ENCODE data around the gene CD101. TPM values are rescaled to one million over a fixed set of nuclear protein-coding genes. Genes with fewer than 3 reads are reported as not detected.
A peak's percentile ranks its signal among the peaks of the same experiment; 100 is the strongest.

CD101 gene
- total and polyA plus RNA-seq, 2 of the 8 experiments (the other 6 are each of a cell fraction or from before 2014, with no cell fraction given) = 1.1 to 1.2 TPM

- TF ChIP-seq SP2 (IDR thresholded peaks at IDR 0.05; ENCODE audit: low read length) = no peak
- TF ChIP-seq, protein P1, sequence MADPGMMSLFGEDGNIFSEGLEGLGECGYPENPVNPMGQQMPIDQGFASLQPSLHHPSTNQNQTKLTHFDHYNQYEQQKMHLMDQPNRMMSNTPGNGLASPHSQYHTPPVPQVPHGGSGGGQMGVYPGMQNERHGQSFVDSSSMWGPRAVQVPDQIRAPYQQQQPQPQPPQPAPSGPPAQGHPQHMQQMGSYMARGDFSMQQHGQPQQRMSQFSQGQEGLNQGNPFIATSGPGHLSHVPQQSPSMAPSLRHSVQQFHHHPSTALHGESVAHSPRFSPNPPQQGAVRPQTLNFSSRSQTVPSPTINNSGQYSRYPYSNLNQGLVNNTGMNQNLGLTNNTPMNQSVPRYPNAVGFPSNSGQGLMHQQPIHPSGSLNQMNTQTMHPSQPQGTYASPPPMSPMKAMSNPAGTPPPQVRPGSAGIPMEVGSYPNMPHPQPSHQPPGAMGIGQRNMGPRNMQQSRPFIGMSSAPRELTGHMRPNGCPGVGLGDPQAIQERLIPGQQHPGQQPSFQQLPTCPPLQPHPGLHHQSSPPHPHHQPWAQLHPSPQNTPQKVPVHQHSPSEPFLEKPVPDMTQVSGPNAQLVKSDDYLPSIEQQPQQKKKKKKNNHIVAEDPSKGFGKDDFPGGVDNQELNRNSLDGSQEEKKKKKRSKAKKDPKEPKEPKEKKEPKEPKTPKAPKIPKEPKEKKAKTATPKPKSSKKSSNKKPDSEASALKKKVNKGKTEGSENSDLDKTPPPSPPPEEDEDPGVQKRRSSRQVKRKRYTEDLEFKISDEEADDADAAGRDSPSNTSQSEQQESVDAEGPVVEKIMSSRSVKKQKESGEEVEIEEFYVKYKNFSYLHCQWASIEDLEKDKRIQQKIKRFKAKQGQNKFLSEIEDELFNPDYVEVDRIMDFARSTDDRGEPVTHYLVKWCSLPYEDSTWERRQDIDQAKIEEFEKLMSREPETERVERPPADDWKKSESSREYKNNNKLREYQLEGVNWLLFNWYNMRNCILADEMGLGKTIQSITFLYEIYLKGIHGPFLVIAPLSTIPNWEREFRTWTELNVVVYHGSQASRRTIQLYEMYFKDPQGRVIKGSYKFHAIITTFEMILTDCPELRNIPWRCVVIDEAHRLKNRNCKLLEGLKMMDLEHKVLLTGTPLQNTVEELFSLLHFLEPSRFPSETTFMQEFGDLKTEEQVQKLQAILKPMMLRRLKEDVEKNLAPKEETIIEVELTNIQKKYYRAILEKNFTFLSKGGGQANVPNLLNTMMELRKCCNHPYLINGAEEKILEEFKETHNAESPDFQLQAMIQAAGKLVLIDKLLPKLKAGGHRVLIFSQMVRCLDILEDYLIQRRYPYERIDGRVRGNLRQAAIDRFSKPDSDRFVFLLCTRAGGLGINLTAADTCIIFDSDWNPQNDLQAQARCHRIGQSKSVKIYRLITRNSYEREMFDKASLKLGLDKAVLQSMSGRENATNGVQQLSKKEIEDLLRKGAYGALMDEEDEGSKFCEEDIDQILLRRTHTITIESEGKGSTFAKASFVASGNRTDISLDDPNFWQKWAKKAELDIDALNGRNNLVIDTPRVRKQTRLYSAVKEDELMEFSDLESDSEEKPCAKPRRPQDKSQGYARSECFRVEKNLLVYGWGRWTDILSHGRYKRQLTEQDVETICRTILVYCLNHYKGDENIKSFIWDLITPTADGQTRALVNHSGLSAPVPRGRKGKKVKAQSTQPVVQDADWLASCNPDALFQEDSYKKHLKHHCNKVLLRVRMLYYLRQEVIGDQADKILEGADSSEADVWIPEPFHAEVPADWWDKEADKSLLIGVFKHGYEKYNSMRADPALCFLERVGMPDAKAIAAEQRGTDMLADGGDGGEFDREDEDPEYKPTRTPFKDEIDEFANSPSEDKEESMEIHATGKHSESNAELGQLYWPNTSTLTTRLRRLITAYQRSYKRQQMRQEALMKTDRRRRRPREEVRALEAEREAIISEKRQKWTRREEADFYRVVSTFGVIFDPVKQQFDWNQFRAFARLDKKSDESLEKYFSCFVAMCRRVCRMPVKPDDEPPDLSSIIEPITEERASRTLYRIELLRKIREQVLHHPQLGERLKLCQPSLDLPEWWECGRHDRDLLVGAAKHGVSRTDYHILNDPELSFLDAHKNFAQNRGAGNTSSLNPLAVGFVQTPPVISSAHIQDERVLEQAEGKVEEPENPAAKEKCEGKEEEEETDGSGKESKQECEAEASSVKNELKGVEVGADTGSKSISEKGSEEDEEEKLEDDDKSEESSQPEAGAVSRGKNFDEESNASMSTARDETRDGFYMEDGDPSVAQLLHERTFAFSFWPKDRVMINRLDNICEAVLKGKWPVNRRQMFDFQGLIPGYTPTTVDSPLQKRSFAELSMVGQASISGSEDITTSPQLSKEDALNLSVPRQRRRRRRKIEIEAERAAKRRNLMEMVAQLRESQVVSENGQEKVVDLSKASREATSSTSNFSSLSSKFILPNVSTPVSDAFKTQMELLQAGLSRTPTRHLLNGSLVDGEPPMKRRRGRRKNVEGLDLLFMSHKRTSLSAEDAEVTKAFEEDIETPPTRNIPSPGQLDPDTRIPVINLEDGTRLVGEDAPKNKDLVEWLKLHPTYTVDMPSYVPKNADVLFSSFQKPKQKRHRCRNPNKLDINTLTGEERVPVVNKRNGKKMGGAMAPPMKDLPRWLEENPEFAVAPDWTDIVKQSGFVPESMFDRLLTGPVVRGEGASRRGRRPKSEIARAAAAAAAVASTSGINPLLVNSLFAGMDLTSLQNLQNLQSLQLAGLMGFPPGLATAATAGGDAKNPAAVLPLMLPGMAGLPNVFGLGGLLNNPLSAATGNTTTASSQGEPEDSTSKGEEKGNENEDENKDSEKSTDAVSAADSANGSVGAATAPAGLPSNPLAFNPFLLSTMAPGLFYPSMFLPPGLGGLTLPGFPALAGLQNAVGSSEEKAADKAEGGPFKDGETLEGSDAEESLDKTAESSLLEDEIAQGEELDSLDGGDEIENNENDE (IDR thresholded peaks at IDR 0.05; ENCODE audit: insufficient replicate concordance, low read length) = no peak
- no peak for TF ChIP-seq TEAD4 (IDR thresholded peaks at IDR 0.05; ENCODE audit: low read depth, low read length)
- peak; percentile 86 to 88 for TF ChIP-seq RAD21 (IDR thresholded peaks at IDR 0.05 in 1 of 2, conservative IDR thresholded peaks at IDR 0.05 in 1 of 2; ENCODE audit: low read depth in 2 of 2, low read length in 2 of 2)
- TF ChIP-seq CHD1 (IDR thresholded peaks at IDR 0.05; ENCODE audit: low read depth, low read length) = no peak
- TF ChIP-seq SIN3A (conservative IDR thresholded peaks at IDR 0.05 in 1 of 2, IDR thresholded peaks at IDR 0.05 in 1 of 2; ENCODE audit: low read depth in 1 of 2, low read length in 2 of 2) = no peak
- TF ChIP-seq CHD2 (IDR thresholded peaks at IDR 0.05; ENCODE audit: low read length) = no peak
- no peak for TF ChIP-seq USF2 (IDR thresholded peaks at IDR 0.05; ENCODE audit: low read length)
Observed at GRCh38 chr1:117067533-117068370, 66.2 kb downstream of the CD101 start (continued).
